ENCODE results near the gene ZNF543. TPM values are rescaled to one million over a fixed set of nuclear protein-coding genes. Genes with fewer than 3 reads are reported as not detected.

Gene ZNF543
- total RNA-seq, 8 experiments from 2014 or later = 6.2 to 13.8 (median 10.1) TPM

- Histone ChIP-seq H3K27ac (no peak overlapping the region), H3K4me3 (no peak overlapping the region), H3K4me1 (replicated peaks in 1 of 2) (no peaks in the 10 kb centered on the region)
- in situ Hi-C loops (cut with MboI; ENCODE audit: low pct_unique_long_range_greater_than_20kb in 2 of 9, low sequenced_read_pairs in 9 of 9, unreplicated experiment in 9 of 9) = no loop called here
- 40 to 100% (median 86%) methylated on average over 1 to 4 of the region's 4 CpGs; no CpG with 5 or more reads in 2 of the 10 experiments for WGBS, 10 experiments
- no peak for ATAC-seq (replicated peaks in 6 of 8)
Measured at GRCh38 chr19:57334191-57334590, 13.9 kb downstream of the ZNF543 start.

GRCh38 chr19:57338877-57339276, 18.6 kb downstream of the ZNF543 start:
- Histone ChIP-seq H3K4me1 (replicated peaks in 1 of 2) (no peaks in the 10 kb centered on the region), H3K4me3 (no peak overlapping the region), H3K27ac (no peak overlapping the region)
- in situ Hi-C loops (cut with MboI; ENCODE audit: low pct_unique_long_range_greater_than_20kb in 2 of 9, low sequenced_read_pairs in 9 of 9, unreplicated experiment in 9 of 9) = no loop called here
- WGBS, 10 experiments = 33 to 100% (median 63%) methylated on average over 1 to 2 of the region's 3 CpGs; no CpG with 5 or more reads in 2 of the 10 experiments
- ATAC-seq (replicated peaks in 6 of 8) = peak in 1 of 8 experiments; percentile 44

GRCh38 chr19:57342582-57342981, 22.3 kb downstream of the ZNF543 start:
- no peak overlapping the region for H3K27ac ChIP-seq
- ATAC-seq (replicated peaks in 6 of 8) = no peak
- 31 to 94% (median 48%) methylated on average over 2 to 6 of the region's 6 CpGs for WGBS, 10 experiments
- no peak overlapping the region for H3K4me3 ChIP-seq
- in situ Hi-C loops (cut with MboI; ENCODE audit: low pct_unique_long_range_greater_than_20kb in 2 of 9, low sequenced_read_pairs in 9 of 9, unreplicated experiment in 9 of 9) = no loop called here
- H3K4me1 ChIP-seq (replicated peaks in 1 of 2) = no peaks in the 10 kb centered on the region

DNA sequence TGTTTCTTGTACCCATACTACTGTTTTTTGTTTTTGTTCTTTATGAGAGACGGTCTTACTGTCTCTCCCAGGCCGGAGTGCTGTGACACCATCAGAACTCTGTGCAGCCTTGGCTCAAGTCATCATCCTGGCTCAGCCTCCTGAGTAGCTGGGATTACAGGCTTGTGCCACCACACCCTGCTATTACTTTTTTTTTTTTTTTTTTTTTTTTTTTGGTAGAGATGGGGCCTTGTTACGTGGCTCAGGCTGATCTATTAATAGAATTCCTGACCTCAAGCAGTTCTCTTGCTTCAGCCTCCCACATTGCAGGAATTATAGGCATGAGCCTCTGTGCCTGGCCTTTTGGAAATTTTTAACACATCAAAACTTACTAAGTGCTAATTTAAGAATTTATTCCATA, 27.9 kb downstream of the ZNF543 start:
- H3K27ac ChIP-seq = no peak overlapping the region
- in situ Hi-C loops (cut with MboI; ENCODE audit: low pct_unique_long_range_greater_than_20kb in 2 of 9, low sequenced_read_pairs in 9 of 9, unreplicated experiment in 9 of 9) = no loop called here
- H3K4me3 ChIP-seq = no peak overlapping the region
- peak in 3 of 8 experiments; percentile 2 to 37 (median 21) for ATAC-seq (replicated peaks in 6 of 8)
- peaks cover 7 to 14% of the 10 kb centered on the region in 2 donors for H3K4me1 ChIP-seq (replicated peaks in 1 of 2)
- WGBS, 10 experiments = 0 to 100% (median 61%) methylated on average over 1 to 3 of the region's 3 CpGs; no CpG with 5 or more reads in 2 of the 10 experiments

DNA sequence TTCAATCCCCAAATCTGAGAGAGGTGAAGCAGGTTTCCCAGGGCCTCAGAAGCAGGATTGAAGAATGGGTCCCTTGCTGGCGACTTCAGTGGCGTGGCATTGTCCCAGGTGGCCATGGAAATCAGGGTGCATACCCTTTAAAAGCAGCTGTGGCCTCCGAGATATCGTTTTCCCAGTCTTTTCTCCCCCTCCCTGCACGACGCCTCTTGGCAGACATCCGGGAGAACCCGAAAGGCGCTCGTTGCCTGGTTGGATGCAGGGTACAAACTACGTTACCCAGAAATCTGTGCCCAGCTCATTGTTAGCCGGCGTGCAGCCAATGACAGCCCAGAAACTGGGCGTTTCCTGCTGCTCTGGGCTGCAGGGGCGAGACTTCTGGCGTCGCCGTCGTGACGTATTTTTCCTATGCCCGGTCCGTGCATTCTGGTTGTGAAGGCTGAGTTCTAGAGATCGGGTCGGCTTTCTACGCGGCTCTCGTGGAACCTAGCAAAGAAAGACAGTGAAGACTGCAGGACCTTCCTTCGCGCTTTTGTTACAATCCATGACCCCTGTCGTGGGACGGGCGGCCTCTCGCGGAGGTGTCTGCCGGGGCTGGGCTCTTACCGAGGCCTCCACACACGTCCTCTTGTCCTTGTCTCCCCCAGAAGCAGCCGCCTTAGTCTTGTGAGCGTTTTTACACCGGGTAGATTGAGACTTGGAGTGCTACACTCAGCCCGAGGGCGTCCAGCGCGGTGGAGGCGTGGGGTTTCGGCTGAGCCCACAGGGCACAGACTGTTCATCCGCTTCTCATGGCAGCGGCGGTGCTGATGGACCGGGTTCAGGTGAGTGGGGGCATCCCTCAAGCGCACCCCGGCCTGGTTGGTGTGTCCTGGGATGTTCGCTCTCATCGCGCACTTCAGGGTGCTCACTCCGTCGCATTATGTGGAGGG, 30.9 kb downstream of the ZNF543 start, which contains the start of gene ZNF304:
Gene ZNF304 (plus strand): TSS at position 395 of the 929 bp plus-strand sequence. CDS start 394 bp downstream, at position 789.
- peak within 1 kb of the TSS; percentile 84 to 93 (median 89) for H3K4me3 ChIP-seq
- peaks cover 7 to 14% of the 10 kb centered on the region in 2 donors for H3K4me1 ChIP-seq (replicated peaks in 1 of 2)
- 0 to 5% (median 0%) methylated on average over 1 to 27 of the region's 57 CpGs; no CpG with 5 or more reads in 5 of the 10 experiments for WGBS, 10 experiments
- peak within 1 kb of the TSS; percentile 53 to 64 for H3K27ac ChIP-seq
- in situ Hi-C loops (cut with MboI; ENCODE audit: low pct_unique_long_range_greater_than_20kb in 2 of 9, low sequenced_read_pairs in 9 of 9, unreplicated experiment in 9 of 9) = no loop called here
- ATAC-seq (replicated peaks in 6 of 8) = peak; percentile 91 to 100 (median 100)

DNA sequence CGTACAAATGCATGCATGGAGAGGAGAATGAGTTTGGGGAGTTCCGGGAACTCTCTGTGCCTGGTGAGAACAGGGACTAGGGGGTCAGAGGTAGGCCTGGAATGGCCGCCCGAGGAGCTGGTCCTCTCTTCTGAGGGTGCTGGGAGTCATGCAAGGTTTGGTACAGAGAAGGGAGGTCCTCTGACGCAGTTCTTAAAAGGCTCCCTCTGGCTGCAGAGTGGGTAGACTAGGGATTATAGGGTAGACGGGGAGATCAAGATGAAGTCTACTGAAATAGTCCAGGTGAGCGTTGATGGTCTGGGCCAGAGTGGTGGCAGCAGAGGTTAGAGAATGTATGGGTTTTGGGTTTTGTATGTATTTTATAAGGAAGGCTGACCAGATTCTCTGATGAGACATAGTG, 31.6 kb downstream of the ZNF543 start:
- WGBS, 10 experiments = 0 to 60% (median 13%) methylated on average over 1 to 6 of the region's 7 CpGs; no CpG with 5 or more reads in 2 of the 10 experiments
- peak overlapping the region; percentile 84 to 93 (median 89) for H3K4me3 ChIP-seq
- H3K4me1 ChIP-seq (replicated peaks in 1 of 2) = peaks cover 7 to 14% of the 10 kb centered on the region in 2 donors
- ATAC-seq (replicated peaks in 6 of 8) = peak in 3 of 8 experiments; percentile 1 to 16 (median 13)
- in situ Hi-C loops (cut with MboI; ENCODE audit: low pct_unique_long_range_greater_than_20kb in 2 of 9, low sequenced_read_pairs in 9 of 9, unreplicated experiment in 9 of 9) = no loop called here
- peak overlapping the region in 1 of 2 donors; percentile 53 for H3K27ac ChIP-seq

- Histone ChIP-seq H3K27ac (no peak overlapping the region), H3K4me1 (replicated peaks in 1 of 2) (peaks cover 7 to 12% of the 10 kb centered on the region in 2 donors), H3K4me3 (no peak overlapping the region)
- in situ Hi-C loops (cut with MboI; ENCODE audit: low pct_unique_long_range_greater_than_20kb in 2 of 9, low sequenced_read_pairs in 9 of 9, unreplicated experiment in 9 of 9) = no loop called here
- ATAC-seq (replicated peaks in 6 of 8) = no peak
- WGBS, 10 experiments = 72 to 100% (median 90%) methylated on average over 1 to 3 of the region's 4 CpGs; no CpG with 5 or more reads in 5 of the 10 experiments
Measured at GRCh38 chr19:57355916-57356315, 35.6 kb downstream of the ZNF543 start.

- Histone ChIP-seq H3K4me1 (replicated peaks in 1 of 2) (peaks cover 4 to 6% of the 10 kb centered on the region in 2 donors), H3K27ac (no peak overlapping the region), H3K4me3 (no peak overlapping the region)
- in situ Hi-C loops (cut with MboI; ENCODE audit: low pct_unique_long_range_greater_than_20kb in 2 of 9, low sequenced_read_pairs in 9 of 9, unreplicated experiment in 9 of 9) = no loop called here
- 85 to 100% (median 100%) methylated on average over 1 to 5 of the region's 5 CpGs; no CpG with 5 or more reads in 1 of the 10 experiments for WGBS, 10 experiments
- no peak for ATAC-seq (replicated peaks in 6 of 8)
Measured at GRCh38 chr19:57357406-57357805, 37.1 kb downstream of the ZNF543 start.

- Histone ChIP-seq H3K4me3 (no peak overlapping the region), H3K27ac (no peak overlapping the region), H3K4me1 (replicated peaks in 1 of 2) (peaks cover 0 to 3% of the 10 kb centered on the region in 2 donors)
- no peak for ATAC-seq (replicated peaks in 6 of 8)
- in situ Hi-C loops (cut with MboI; ENCODE audit: low pct_unique_long_range_greater_than_20kb in 2 of 9, low sequenced_read_pairs in 9 of 9, unreplicated experiment in 9 of 9) = no loop called here
Measured at GRCh38 chr19:57359300-57359699, 39.0 kb downstream of the ZNF543 start.

- H3K4me3 ChIP-seq = peak overlapping the region; percentile 37 to 90 (median 76)
- H3K27ac ChIP-seq = peak overlapping the region; percentile 81 to 87
- ATAC-seq (replicated peaks in 6 of 8) = no peak
- H3K4me1 ChIP-seq (replicated peaks in 1 of 2) = peaks cover 5 to 6% of the 10 kb centered on the region in 2 donors
- WGBS, 10 experiments = 57 to 100% (median 80%) methylated on average over 1 to 2 of the region's 2 CpGs; no CpG with 5 or more reads in 3 of the 10 experiments
- in situ Hi-C loops (cut with MboI; ENCODE audit: low pct_unique_long_range_greater_than_20kb in 2 of 9, low sequenced_read_pairs in 9 of 9, unreplicated experiment in 9 of 9) = no loop called here
Measured at GRCh38 chr19:57362419-57362818, 42.1 kb downstream of the ZNF543 start.

DNA sequence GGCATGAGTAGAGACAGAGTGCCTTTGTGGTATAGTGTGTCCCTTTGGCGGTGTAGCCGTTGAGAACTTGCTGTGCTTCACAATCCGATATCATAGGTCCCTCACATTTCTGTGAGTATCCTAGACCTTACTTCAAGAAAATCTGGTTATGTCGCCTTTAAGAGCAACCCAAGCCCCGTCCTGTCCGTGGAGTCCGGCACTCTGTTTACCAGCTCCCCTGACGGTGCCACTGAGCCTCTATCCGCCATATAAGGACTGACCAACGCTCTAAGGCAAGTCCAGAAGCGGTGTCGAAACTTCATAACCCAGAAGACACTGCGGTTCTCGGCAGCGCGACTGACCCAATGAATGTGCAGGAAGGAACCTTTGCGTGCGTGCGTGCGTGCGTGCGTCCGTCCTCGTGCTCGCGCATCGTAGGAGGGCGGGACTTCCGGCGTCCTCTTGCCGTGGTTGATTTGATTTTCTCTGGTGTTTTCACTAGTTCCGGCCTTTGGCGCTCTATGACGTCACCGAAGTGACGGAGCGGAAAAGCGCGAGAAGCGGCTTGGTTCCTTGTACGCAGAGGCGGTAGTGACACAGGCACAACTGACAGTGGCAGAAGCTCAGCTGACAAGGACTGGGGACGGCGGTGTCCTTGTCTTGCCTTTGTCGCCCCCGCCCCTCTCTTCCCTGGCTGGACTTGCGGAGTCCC, 42.9 kb downstream of the ZNF543 start, which contains the start of the genes TRAPPC2B and ZNF547:
Gene TRAPPC2B (plus strand): TSS at position 555 of the 691 bp plus-strand sequence. CDS start 1,283 bp downstream, outside the sequence.
Gene ZNF547 (plus strand): TSS at position 555 of the 691 bp plus-strand sequence. CDS start 5,005 bp downstream, outside the sequence.
- WGBS, 10 experiments = 0 to 9% (median 0%) methylated on average over 1 to 20 of the region's 47 CpGs; no CpG with 5 or more reads in 4 of the 10 experiments
- peak; percentile 92 to 97 (median 96) for ATAC-seq (replicated peaks in 6 of 8)
- Histone ChIP-seq H3K4me3 (peak within 1 kb of the TSS; percentile 56 to 90 (median 76)), H3K27ac (peak within 1 kb of the TSS; percentile 81 to 93), H3K4me1 (replicated peaks in 1 of 2) (peaks cover 5 to 6% of the 10 kb centered on the region in 2 donors)
- in situ Hi-C loops (cut with MboI; ENCODE audit: low pct_unique_long_range_greater_than_20kb in 2 of 9, low sequenced_read_pairs in 9 of 9, unreplicated experiment in 9 of 9) = no loop called here

DNA sequence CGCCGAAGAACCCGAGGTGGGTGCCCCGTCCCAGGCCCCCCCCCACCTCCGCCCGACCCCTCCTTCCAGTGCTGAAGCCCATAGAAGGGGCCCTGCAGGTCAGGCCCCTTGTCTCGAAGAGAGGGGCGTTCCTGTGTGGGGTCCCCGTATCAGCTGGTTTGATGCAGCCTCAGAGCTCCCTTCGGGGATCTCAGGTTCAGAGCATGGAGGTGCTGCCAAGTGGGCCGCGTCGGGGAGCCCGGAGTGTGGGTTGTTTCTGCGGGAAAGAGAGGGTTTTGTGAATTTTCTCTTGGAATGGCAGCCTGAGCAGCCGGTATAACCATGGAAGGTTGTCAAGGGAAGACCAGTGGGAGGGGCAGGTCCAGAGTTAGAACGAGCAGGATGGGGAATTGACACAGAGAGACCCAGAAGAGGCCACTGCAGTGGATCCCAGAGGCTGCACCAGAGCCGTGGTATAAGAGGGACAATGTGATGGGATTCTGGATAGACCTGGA, 43.5 kb downstream of the ZNF543 start:
- WGBS, 10 experiments = 0 to 2% (median 0%) methylated on average over 1 to 6 of the region's 18 CpGs; no CpG with 5 or more reads in 2 of the 10 experiments
- peak in 2 of 8 experiments; percentile 6 to 12 for ATAC-seq (replicated peaks in 6 of 8)
- peak overlapping the region; percentile 81 to 93 for H3K27ac ChIP-seq
- H3K4me1 ChIP-seq (replicated peaks in 1 of 2) = peaks cover 5 to 6% of the 10 kb centered on the region in 2 donors
- H3K4me3 ChIP-seq = peak overlapping the region; percentile 56 to 90 (median 76)
- in situ Hi-C loops (cut with MboI; ENCODE audit: low pct_unique_long_range_greater_than_20kb in 2 of 9, low sequenced_read_pairs in 9 of 9, unreplicated experiment in 9 of 9) = no loop called here

Data from motor neuron (in vitro differentiated cells).